LNCaP clone FGC (cell line): ENCODE results near the gene OR52H1.

Source experiments
- DNase-seq: peaks from one replicate; pipeline ENCODE4 v3.0.0-alpha.2; 2011; ENCODE audit warnings: low read depth
- H3K4me3 ChIP-seq: 2 replicates; pipeline ENCODE4 v1.5.1; 2011; ENCODE audit warnings: mild to moderate bottlenecking, low read depth, low read length, control low read depth
- TF ChIP-seq, protein P1 (sequence below): IDR thresholded peaks from 2 replicates; pipeline ENCODE4 v1.5.1; 2012; ENCODE audit warnings: mild to moderate bottlenecking; ENCODE audit not compliant: control insufficient read depth, insufficient read depth; ENCODE audit errors: extremely low read depth

Gene OR52H1

DNA sequence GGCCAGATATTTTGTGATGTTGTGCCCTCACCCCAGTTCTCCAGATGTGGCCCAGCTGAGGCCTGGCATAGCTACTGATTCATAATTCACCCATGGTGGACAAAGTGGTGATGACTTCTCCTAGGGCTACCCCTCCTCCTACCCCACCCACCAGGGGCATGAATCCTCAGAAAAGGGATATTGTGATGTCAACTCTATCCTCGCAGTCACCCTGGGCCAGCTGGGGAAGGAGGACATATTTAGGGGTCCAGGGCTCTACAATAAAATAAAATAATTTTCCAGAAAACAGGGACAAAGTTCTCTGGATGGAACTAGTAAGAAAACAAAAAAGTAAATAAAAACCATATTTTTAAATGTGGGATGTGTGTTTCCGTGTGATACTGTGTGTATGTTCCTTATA is 31.7 kb downstream of the OR52H1 start, which contains the start of gene UBQLNL:
UBQLNL (minus strand) TSS at position 101 of the 400 bp plus-strand sequence. CDS start 258 bp downstream, outside the sequence.
- H3K4me3 ChIP-seq = no peak within 1 kb of the TSS
- TF ChIP-seq, protein P1, sequence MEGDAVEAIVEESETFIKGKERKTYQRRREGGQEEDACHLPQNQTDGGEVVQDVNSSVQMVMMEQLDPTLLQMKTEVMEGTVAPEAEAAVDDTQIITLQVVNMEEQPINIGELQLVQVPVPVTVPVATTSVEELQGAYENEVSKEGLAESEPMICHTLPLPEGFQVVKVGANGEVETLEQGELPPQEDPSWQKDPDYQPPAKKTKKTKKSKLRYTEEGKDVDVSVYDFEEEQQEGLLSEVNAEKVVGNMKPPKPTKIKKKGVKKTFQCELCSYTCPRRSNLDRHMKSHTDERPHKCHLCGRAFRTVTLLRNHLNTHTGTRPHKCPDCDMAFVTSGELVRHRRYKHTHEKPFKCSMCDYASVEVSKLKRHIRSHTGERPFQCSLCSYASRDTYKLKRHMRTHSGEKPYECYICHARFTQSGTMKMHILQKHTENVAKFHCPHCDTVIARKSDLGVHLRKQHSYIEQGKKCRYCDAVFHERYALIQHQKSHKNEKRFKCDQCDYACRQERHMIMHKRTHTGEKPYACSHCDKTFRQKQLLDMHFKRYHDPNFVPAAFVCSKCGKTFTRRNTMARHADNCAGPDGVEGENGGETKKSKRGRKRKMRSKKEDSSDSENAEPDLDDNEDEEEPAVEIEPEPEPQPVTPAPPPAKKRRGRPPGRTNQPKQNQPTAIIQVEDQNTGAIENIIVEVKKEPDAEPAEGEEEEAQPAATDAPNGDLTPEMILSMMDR = no peak
- DNase-seq = no peak

DNA sequence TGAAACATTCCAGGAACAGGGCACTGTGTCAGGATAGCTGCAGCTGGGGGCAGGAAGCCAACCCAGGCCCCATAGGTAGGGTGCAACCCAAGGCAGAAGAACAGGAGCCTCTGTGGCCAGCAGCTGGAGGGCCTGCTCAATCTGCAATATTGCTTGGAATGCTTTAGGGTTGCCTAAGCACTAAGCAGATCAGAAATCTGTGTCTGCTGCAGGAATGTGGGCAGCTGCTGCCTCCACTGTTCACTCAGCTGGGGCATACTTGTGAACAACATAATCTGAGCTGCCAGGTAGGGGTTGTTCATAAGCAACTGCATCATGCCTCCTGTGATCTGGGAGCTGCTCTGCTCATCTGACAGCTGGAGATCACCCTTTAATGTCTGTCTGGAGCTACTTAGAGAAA is 33.5 kb downstream of the OR52H1 start:
- TF ChIP-seq, protein P1 = no peak
- no peak for DNase-seq
- H3K4me3 ChIP-seq = no peak overlapping the region

DNA sequence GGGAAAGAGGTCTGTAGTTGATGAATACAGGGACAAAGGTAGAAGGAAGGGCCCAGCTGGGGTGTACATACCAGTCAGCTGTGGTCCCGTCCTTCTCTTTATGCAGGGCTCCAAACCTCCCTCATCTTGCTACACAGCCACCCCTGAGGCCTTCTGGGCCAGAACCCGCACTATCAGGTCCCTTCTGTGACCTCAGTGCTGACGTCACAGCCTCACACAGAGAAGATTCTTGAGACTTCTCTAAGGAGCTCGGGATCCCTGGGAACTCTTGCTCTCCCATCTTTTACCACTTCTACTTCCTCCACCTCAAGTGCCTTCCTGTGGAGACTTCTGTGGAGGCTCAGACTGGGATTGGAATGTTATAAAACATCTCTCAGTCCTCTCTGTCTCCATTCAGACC is 38.5 kb downstream of the OR52H1 start, which contains the start of gene UBQLN3:
UBQLN3 (minus strand) TSS at position 155 of the 400 bp plus-strand sequence. CDS start 399 bp downstream, outside the sequence.
- TF ChIP-seq, protein P1 = no peak
- DNase-seq = no peak
- no peak within 1 kb of the TSS for H3K4me3 ChIP-seq

DNA sequence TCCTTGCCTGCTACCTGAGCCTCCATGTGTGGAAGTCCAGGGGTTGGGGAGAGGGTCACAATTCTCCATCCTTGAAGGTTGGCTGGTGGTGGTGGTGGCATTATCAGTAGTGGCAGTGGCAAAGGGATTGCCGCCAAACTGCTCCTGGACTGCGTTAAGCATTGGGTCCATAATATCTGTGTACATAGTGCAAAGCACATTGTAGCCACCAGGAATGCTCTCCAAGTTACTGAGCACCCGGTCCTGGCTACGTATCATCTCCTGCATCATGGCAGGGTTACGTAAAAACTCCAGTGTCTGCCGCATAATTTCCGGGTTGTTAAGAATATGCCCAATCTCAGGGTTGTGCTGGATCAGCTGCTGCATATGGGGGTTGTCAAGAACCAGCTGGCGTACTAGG is 39.7 kb downstream of the OR52H1 start:
- TF ChIP-seq, protein P1 = no peak
- no peak overlapping the region for H3K4me3 ChIP-seq
- DNase-seq = no peak

DNA sequence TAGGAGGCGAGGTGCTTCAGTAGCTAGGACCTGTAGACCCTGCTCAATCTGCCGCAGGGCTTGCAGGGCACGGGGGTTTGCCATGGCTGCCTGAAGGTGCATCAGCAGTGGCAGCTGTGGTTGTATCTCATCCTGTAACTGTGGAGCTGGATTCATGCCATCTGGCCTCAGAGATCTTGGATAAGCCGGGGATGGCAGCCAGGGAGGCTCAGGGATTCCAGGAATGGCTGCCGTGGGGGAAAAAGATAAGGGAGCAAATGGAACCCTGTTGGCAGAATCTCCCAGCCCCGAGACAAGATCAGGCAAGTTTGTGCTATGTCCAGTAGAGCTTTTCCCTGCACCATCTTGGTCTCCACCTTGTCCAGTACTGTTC is 40.4 kb downstream of the OR52H1 start:
- DNase-seq = no peak
- no peak overlapping the region for H3K4me3 ChIP-seq
- TF ChIP-seq, protein P1 = no peak

DNA sequence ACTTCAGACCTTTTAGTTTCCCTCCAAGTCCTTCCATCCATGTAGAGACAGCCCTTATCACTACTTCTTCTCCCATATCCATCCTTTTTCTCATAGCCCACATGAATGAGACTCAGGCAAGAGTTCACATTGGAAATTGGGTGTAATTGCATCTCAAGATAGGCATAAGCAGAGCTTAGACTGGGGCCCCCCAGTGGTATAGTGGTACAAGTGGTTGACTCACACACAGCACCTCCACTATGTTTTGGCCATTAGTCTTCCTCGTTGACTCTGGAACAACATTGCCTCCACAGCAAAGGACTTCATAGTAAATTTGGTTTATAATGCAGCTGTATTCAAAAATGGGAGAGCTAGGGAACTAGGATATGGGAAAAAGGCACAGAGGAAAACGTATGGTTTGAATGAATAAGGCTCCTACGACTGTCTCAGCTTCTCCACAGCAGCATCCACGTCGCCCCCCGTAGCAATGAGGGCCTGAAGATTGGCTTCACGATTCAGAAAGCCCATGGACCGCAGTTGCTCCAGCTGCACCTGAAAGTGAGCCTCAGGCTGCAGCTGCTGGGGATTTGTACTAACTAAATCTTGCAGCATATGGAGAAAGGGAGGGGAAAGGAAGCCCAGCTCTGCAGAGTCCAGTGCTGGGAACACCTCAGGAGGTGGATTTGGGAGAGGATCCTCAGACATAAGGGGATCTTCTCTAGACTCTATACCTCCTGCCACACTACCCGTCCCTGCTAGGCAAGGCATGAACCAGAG is 41.0 kb downstream of the OR52H1 start:
- TF ChIP-seq, protein P1 = no peak
- no peak overlapping the region for H3K4me3 ChIP-seq
- DNase-seq = no peak
